HepG2 (cell line): ENCODE results near the gene ZSCAN1. TPM values are rescaled to one million over a fixed set of nuclear protein-coding genes. Genes with fewer than 3 reads are reported as not detected.

Source experiments
- ATAC-seq: fragments of 200-7000 bp; cut with Tn5 transposase; 3 replicates; pipeline ENCODE4 v1.9.1; 2020; ENCODE audit warnings: mild to moderate bottlenecking, moderate library complexity
- BruUV-seq: library from RNA; stranded (reverse); fragments of 400-500 nt; replicated peaks from 2 replicates; lab custom pipeline; 2021; lab: Mats Ljungman, UMichigan
- CTCF ChIA-PET: fragments of 300-600 bp; formaldehyde crosslinking; extraction: SDS; loops from one replicate; lab custom pipeline; 2021; ENCODE audit warnings: low total read pairs, inconsistent platforms, low intra/inter-chr PET ratio; lab: Yijun Ruan, JAX
- POLR2A ChIA-PET: fragments of 350-600 bp; sonication (Branson Sonifier 250); formaldehyde crosslinking; loops from one replicate; lab custom pipeline; 2020; ENCODE audit warnings: antibody characterized with exemption, inconsistent platforms; lab: Yijun Ruan, JAX
- DNase-seq: peaks from one replicate; pipeline ENCODE4 v3.0.0-alpha.2; 2015; ENCODE audit warnings: low spot score
- FAIRE-seq: peaks from 3 replicates; lab custom pipeline; 2011; peaks lifted over from hg19 to GRCh38; lab: Jason Lieb, UNC
- H2AFZ ChIP-seq: one replicate; pipeline ENCODE4 v1.6.1; 2011; ENCODE audit warnings: low read length, inconsistent platforms
- H3K27ac ChIP-seq: fragments of 300-600 bp; 3 replicates; pipeline ENCODE4 v1.8.0; 2011; ENCODE audit warnings: mixed run types, mild to moderate bottlenecking, mixed read lengths, low read length, inconsistent platforms; ENCODE audit not compliant: insufficient read depth; ENCODE audit errors: extremely low read length
- H3K27me3 ChIP-seq, 2 experiments: fragments of 200-600 bp in 1 of 2; 2 replicates in 1 of 2; 3 replicates in 1 of 2; pipeline versions ENCODE4 v1.6.0 to v1.8.0; 2011; ENCODE audit warnings: low read length in 2 of 2, mild to moderate bottlenecking in 2 of 2, moderate library complexity in 2 of 2, inconsistent platforms in 1 of 2; ENCODE audit not compliant: insufficient read depth in 2 of 2, control insufficient read depth in 1 of 2
- H3K36me3 ChIP-seq, 2 experiments: fragments of 200-600 bp in 1 of 2; replicated peaks in 1 of 2; 2 replicates in 1 of 2; 3 replicates in 1 of 2; pipeline versions ENCODE4 v1.5.1 to v1.8.0; 2011; ENCODE audit warnings: low read length in 2 of 2, inconsistent platforms in 1 of 2; ENCODE audit not compliant: insufficient read depth in 2 of 2, control insufficient read depth in 1 of 2
- H3K4me1 ChIP-seq: 2 replicates; pipeline ENCODE4 v1.5.1; 2012; ENCODE audit warnings: low read length, inconsistent platforms; ENCODE audit not compliant: insufficient read depth
- H3K4me2 ChIP-seq: 2 replicates; pipeline ENCODE4 v1.6.0; 2011; ENCODE audit warnings: low read depth, low read length, inconsistent platforms
- H3K4me3 ChIP-seq, 3 experiments: fragments of 200-600 bp in 1 of 3; sonication (generic), shearing (Covaris generic) in 1 of 3; replicated peaks in 1 of 3; 2 replicates each; pipeline ENCODE4 v1.5.1; 2011 to 2016; ENCODE audit warnings: low read length in 3 of 3, inconsistent platforms in 2 of 3, low read depth in 2 of 3, mild to moderate bottlenecking in 2 of 3, control low read depth in 1 of 3, mixed read lengths in 1 of 3; ENCODE audit not compliant: insufficient read depth in 1 of 3
- H3K79me2 ChIP-seq: one replicate; pipeline ENCODE4 v1.6.1; 2011; ENCODE audit warnings: low read length, inconsistent platforms; ENCODE audit not compliant: insufficient read depth
- H3K9ac ChIP-seq: 2 replicates; pipeline ENCODE4 v1.6.0; 2011; ENCODE audit warnings: mild to moderate bottlenecking, low read depth, low read length, inconsistent platforms; ENCODE audit not compliant: insufficient read depth
- H3K9me3 ChIP-seq: 2 replicates; pipeline ENCODE4 v1.5.1; 2012; ENCODE audit warnings: mild to moderate bottlenecking, low read length
- H4K20me1 ChIP-seq: 2 replicates; pipeline ENCODE4 v1.6.0; 2011; ENCODE audit warnings: inconsistent platforms, mild to moderate bottlenecking, low read length, moderate library complexity; ENCODE audit not compliant: insufficient read depth
- GATAD2A ChIP-seq: IDR thresholded peaks from 2 replicates; pipeline ENCODE4 v1.6.1; 2016
- RAD51 ChIP-seq: fragments of 450-650 bp; IDR thresholded peaks from 2 replicates; pipeline ENCODE4 v1.6.1; 2016; ENCODE audit warnings: borderline replicate concordance
- ZNF768 ChIP-seq: sonication (generic); formaldehyde crosslinking; IDR thresholded peaks from 2 replicates; pipeline ENCODE4 v1.4.0; 2020; ENCODE audit warnings: missing genetic modification reagents
- ZNF839 ChIP-seq: sonication (generic); formaldehyde crosslinking; IDR thresholded peaks from 2 replicates; pipeline ENCODE4 v1.4.0; 2020; ENCODE audit warnings: missing genetic modification reagents, mild to moderate bottlenecking, borderline replicate concordance
- WGBS: methylation state at CpG from one replicate; pipeline ENCODE4 v1.1.6; 2017; ENCODE audit warnings: low lambda C conversion rate; 5-methylcytosine and 5-hydroxymethylcytosine counted together
- in situ Hi-C: cut with HindIII; loops from 2 replicates; pipeline ENCODE4 v1.10.0; 2017; ENCODE audit warnings: low pct_unique_long_range_greater_than_20kb; ENCODE audit not compliant: extremely low pct_ligation_motif_present
- intact Hi-C: fragments of 100-400 bp; cut with micrococcal nuclease; formaldehyde crosslinking; loops from one replicate; pipeline ENCODE4 v1.10.0; 2022; ENCODE audit not compliant: unreplicated experiment
- polyA plus RNA-seq, 8 experiments: library from polyadenylated mRNA; depleted of rRNA in 3 of 8; stranded (reverse) in 7 of 8; unstranded in 1 of 8; fragments of >200 nt; fragmentation: Illumina TruSeq in 4 of 8; extraction: Trizol in 4 of 8; gene quantifications; 2 replicates each; pipeline versions ENCODE4 v1.2.1 to v1.2.3, GENCODE V29; 2011 to 2016; ENCODE audit warnings: low read depth in 4 of 8, missing spikeins in 1 of 8, mixed read lengths in 1 of 8; ENCODE audit not compliant: insufficient read depth in 1 of 8
- total RNA-seq, 5 experiments: library from RNA; depleted of rRNA; stranded (reverse); fragments of >200 nt; fragmentation: Illumina TruSeq; extraction: Trizol; gene quantifications; 2 replicates each; pipeline ENCODE4 v1.2.3, GENCODE V29; 2016; ENCODE audit warnings: low read depth in 1 of 5
- TF ChIP-seq, protein P1 (sequence below), 2 experiments: sonication (generic) in 1 of 2; formaldehyde crosslinking in 1 of 2; IDR thresholded peaks; 2 replicates each; pipeline versions ENCODE4 v1.6.1 to v1.9.0; 2014 to 2022; ENCODE audit warnings: antibody characterized with exemption in 1 of 2, borderline replicate concordance in 1 of 2, inconsistent platforms in 1 of 2, low read depth in 1 of 2, missing genetic modification reagents in 1 of 2

Gene ZSCAN1
- total and polyA plus RNA-seq, 2 of the 13 experiments (the other 11 are each of a cell fraction or from before 2014, with no cell fraction given), result not detected

- TF ChIP-seq, protein P1, sequence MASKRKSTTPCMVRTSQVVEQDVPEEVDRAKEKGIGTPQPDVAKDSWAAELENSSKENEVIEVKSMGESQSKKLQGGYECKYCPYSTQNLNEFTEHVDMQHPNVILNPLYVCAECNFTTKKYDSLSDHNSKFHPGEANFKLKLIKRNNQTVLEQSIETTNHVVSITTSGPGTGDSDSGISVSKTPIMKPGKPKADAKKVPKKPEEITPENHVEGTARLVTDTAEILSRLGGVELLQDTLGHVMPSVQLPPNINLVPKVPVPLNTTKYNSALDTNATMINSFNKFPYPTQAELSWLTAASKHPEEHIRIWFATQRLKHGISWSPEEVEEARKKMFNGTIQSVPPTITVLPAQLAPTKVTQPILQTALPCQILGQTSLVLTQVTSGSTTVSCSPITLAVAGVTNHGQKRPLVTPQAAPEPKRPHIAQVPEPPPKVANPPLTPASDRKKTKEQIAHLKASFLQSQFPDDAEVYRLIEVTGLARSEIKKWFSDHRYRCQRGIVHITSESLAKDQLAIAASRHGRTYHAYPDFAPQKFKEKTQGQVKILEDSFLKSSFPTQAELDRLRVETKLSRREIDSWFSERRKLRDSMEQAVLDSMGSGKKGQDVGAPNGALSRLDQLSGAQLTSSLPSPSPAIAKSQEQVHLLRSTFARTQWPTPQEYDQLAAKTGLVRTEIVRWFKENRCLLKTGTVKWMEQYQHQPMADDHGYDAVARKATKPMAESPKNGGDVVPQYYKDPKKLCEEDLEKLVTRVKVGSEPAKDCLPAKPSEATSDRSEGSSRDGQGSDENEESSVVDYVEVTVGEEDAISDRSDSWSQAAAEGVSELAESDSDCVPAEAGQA (IDR thresholded peaks at IDR 0.05; ENCODE audit: low read depth), result no peak
- TF ChIP-seq, protein P1 (CRISPR knock-in tag; IDR thresholded peaks at IDR 0.05; ENCODE audit: borderline replicate concordance), result no peak
- TF ChIP-seq ZNF839 (CRISPR knock-in tag), result no peak
Measured at GRCh38 chr19:58038688-58039204, 4.9 kb downstream of the ZSCAN1 start (continued).

- H3K27me3 ChIP-seq, result no peaks in the 10 kb centered on the region; a peak in 1 of 5 replicates
- H3K9me3 ChIP-seq, result peaks cover 36% of the 10 kb centered on the region
- ATAC-seq (no peak), DNase-seq (no peak), FAIRE-seq (no peak)
- BruUV-seq, result no TSS peak
- CTCF ChIA-PET, result no interaction called here
- no peaks in the 10 kb centered on the region for H4K20me1 ChIP-seq
- WGBS, result 66% methylated on average over 16 of the region's 21 CpGs
- no peaks in the 10 kb centered on the region for H3K79me2 ChIP-seq
- TF ChIP-seq ZNF768 (CRISPR knock-in tag) (peak; percentile 38; the same call in 1 of the 2 replicates), RAD51 (no peak), GATAD2A (CRISPR knock-in tag) (no peak)
- H2AFZ ChIP-seq, result no peak overlapping the region
- H3K36me3 ChIP-seq, result no peaks in the 10 kb centered on the region
- H3K27ac ChIP-seq, result no peak overlapping the region
- H3K4me2 ChIP-seq, result no peak overlapping the region
- intact Hi-C loops (no loop called here), in situ Hi-C loops (no loop called here)
- peaks cover 8% of the 10 kb centered on the region; the same call in 1 of the 2 replicates for H3K4me1 ChIP-seq
- H3K4me3 ChIP-seq, result no peak overlapping the region
- H3K9ac ChIP-seq, result no peak overlapping the region
- POLR2A ChIA-PET, result no interaction called here
Measured at GRCh38 chr19:58040751-58041525, 7.1 kb downstream of the ZSCAN1 start.
